DND-41 (cell line): ENCODE measurements around the gene RBM42.

ENCODE experiments used
- ATAC-seq: fragments of 200-7000 bp; cut with Tn5 transposase; 3 replicates; pipeline ENCODE4 v1.9.1; 2021; ENCODE audit warnings: low read depth; ENCODE audit not compliant: insufficient read depth
- DNase-seq: peaks from one replicate; pipeline ENCODE4 v3.0.0-alpha.2; 2020
- H2AFZ ChIP-seq: 2 replicates; pipeline ENCODE4 v1.6.0; 2012; ENCODE audit warnings: low read depth, low read length
- H3K27ac ChIP-seq: 2 replicates; pipeline ENCODE4 v1.5.1; 2012; ENCODE audit warnings: low read length, inconsistent platforms
- H3K27me3 ChIP-seq: fragments of 200-600 bp; sonication (generic); 2 replicates; pipeline ENCODE4 v1.6.0; 2012; ENCODE audit warnings: low read length, mild to moderate bottlenecking, inconsistent platforms; ENCODE audit not compliant: insufficient read depth, poor library complexity
- H3K36me3 ChIP-seq: 2 replicates; pipeline ENCODE4 v1.5.1; 2012; ENCODE audit warnings: low read length, inconsistent platforms; ENCODE audit not compliant: insufficient read depth
- H3K4me1 ChIP-seq: 2 replicates; pipeline ENCODE4 v1.5.1; 2012; ENCODE audit warnings: mild to moderate bottlenecking, low read length; ENCODE audit not compliant: insufficient read depth
- H3K4me2 ChIP-seq: 2 replicates; pipeline ENCODE4 v1.6.0; 2012; ENCODE audit warnings: mild to moderate bottlenecking, moderate library complexity, low read length, inconsistent platforms; ENCODE audit not compliant: insufficient read depth
- H3K4me3 ChIP-seq, 2 experiments: fragments of 200-600 bp in 1 of 2; shearing (Covaris generic) in 1 of 2; 2 replicates each; pipeline ENCODE4 v1.5.1; 2012 to 2016; ENCODE audit warnings: inconsistent platforms in 2 of 2, low read length in 2 of 2, mild to moderate bottlenecking in 2 of 2, low read depth in 1 of 2, moderate library complexity in 1 of 2
- H3K79me2 ChIP-seq: 2 replicates; pipeline ENCODE4 v1.6.0; 2012; ENCODE audit warnings: low read length, inconsistent platforms; ENCODE audit not compliant: insufficient read depth
- H3K9ac ChIP-seq: 2 replicates; pipeline ENCODE4 v1.6.0; 2012; ENCODE audit warnings: low read depth, mild to moderate bottlenecking, inconsistent platforms, low read length, moderate library complexity
- H3K9me3 ChIP-seq: 2 replicates; pipeline ENCODE4 v1.5.1; 2012; ENCODE audit warnings: low read length, moderate library complexity, mild to moderate bottlenecking, inconsistent platforms; ENCODE audit not compliant: insufficient read depth, severe bottlenecking
- H4K20me1 ChIP-seq: 2 replicates; pipeline ENCODE4 v1.6.0; 2012; ENCODE audit warnings: low read length; ENCODE audit not compliant: insufficient read depth
- EZH2 ChIP-seq: IDR thresholded peaks from 3 replicates; pipeline ENCODE4 v1.6.1; 2012; ENCODE audit warnings: borderline replicate concordance, low read depth, mild to moderate bottlenecking, moderate library complexity, low read length, inconsistent platforms; ENCODE audit not compliant: severe bottlenecking
- TF ChIP-seq, protein P1 (sequence below): IDR thresholded peaks from 2 replicates; pipeline ENCODE4 v1.5.1; 2012; ENCODE audit warnings: borderline replicate concordance, low read length, moderate library complexity, mild to moderate bottlenecking; ENCODE audit not compliant: poor library complexity, severe bottlenecking; ENCODE audit errors: extremely low read depth

Gene RBM42

DNA sequence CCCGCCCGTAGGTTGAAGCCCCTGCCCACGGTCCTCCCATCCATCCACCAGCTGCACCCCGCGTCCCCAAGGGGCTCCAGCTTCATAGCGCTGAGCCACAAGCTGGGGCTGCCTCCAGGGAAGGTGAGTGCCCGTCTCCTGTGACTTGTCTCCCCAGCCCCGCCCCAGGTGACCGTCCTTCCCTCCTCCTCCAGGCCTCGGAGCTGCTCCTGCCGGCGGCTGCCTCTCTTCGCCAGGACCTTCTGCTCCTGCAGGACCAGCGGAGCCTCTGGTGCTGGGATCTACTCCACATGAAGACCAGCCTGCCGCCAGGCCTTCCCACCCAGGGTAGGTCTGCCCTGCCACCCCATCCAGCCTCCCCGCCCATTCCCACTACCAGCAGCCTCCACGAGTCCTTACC lies 8.8 kb upstream of the RBM42 start:
- Histone ChIP-seq H4K20me1 (no peaks in the 10 kb centered on the region), H2AFZ (no peak overlapping the region), H3K4me3 (no peak overlapping the region), H3K9me3 (no peaks in the 10 kb centered on the region), H3K4me1 (no peaks in the 10 kb centered on the region), H3K4me2 (no peak overlapping the region), H3K27me3 (no peaks in the 10 kb centered on the region), H3K9ac (no peak overlapping the region), H3K36me3 (peaks cover 43% of the 10 kb centered on the region), H3K27ac (no peak overlapping the region), H3K79me2 (no peaks in the 10 kb centered on the region)
- no peak for DNase-seq
- ATAC-seq, result no peak
- no peak for TF ChIP-seq EZH2
- TF ChIP-seq, protein P1, sequence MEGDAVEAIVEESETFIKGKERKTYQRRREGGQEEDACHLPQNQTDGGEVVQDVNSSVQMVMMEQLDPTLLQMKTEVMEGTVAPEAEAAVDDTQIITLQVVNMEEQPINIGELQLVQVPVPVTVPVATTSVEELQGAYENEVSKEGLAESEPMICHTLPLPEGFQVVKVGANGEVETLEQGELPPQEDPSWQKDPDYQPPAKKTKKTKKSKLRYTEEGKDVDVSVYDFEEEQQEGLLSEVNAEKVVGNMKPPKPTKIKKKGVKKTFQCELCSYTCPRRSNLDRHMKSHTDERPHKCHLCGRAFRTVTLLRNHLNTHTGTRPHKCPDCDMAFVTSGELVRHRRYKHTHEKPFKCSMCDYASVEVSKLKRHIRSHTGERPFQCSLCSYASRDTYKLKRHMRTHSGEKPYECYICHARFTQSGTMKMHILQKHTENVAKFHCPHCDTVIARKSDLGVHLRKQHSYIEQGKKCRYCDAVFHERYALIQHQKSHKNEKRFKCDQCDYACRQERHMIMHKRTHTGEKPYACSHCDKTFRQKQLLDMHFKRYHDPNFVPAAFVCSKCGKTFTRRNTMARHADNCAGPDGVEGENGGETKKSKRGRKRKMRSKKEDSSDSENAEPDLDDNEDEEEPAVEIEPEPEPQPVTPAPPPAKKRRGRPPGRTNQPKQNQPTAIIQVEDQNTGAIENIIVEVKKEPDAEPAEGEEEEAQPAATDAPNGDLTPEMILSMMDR, result no peak

DNA sequence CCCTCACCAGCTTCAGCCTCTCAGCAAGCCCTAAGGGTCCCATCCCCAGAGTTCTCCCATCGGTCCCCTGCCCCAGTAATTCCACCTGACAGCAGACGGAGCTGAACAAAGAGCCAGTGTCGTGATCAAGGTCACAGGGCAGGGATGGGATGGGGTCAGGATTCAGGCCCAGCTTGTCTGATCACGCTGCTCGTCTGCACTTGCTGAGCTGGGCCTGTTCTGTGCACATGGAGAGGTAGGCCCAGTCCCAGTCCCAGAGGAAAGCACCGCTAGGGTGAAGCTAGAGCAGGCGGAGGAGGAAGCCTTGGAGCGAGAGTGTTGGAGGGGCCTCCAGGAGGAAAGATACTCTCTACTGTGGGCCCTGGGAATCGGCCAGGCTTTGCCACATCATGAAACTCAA lies 7.1 kb upstream of the RBM42 start:
- H3K9ac ChIP-seq, result no peak overlapping the region
- no peak overlapping the region for H3K4me3 ChIP-seq
- H3K4me1 ChIP-seq, result no peaks in the 10 kb centered on the region
- no peaks in the 10 kb centered on the region for H3K9me3 ChIP-seq
- no peak overlapping the region for H2AFZ ChIP-seq
- H3K79me2 ChIP-seq, result no peaks in the 10 kb centered on the region
- peaks cover 32% of the 10 kb centered on the region for H3K36me3 ChIP-seq
- ATAC-seq (no peak), DNase-seq (no peak)
- no peak overlapping the region for H3K27ac ChIP-seq
- no peaks in the 10 kb centered on the region for H3K27me3 ChIP-seq
- TF ChIP-seq, protein P1, result no peak
- no peak for TF ChIP-seq EZH2
- no peak overlapping the region for H3K4me2 ChIP-seq
- no peaks in the 10 kb centered on the region for H4K20me1 ChIP-seq

DNA sequence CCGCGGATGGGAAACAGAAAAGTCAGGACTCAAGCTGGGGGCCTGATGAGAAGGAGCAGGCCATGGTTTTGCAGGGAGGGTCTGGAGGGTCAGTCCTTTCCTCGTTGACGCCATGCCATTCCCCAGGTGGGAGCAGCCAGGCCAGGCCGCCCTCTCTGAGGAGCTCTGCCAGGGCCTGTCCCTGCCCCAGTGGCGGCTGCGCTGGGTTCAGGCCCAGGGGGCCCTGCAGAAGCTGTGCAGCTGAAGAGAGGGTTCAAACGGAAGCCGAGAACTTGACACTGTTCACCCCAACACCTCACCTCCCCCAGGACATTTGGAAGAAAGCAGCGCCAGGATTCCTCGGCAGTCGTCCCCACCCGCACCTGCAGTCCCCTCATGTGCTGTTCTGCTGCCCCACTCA lies 6.1 kb upstream of the RBM42 start:
- no peaks in the 10 kb centered on the region for H3K9me3 ChIP-seq
- peaks cover 3% of the 10 kb centered on the region for H3K4me1 ChIP-seq
- H3K27ac ChIP-seq, result no peak overlapping the region
- no peak overlapping the region for H2AFZ ChIP-seq
- no peaks in the 10 kb centered on the region for H3K27me3 ChIP-seq
- H3K4me3 ChIP-seq, result no peak overlapping the region
- no peak overlapping the region for H3K9ac ChIP-seq
- ATAC-seq (no peak), DNase-seq (no peak)
- H3K36me3 ChIP-seq, result peaks cover 23% of the 10 kb centered on the region
- H3K79me2 ChIP-seq, result no peaks in the 10 kb centered on the region
- no peak overlapping the region for H3K4me2 ChIP-seq
- TF ChIP-seq EZH2, result no peak
- TF ChIP-seq, protein P1, result no peak
- H4K20me1 ChIP-seq, result no peaks in the 10 kb centered on the region

DNA sequence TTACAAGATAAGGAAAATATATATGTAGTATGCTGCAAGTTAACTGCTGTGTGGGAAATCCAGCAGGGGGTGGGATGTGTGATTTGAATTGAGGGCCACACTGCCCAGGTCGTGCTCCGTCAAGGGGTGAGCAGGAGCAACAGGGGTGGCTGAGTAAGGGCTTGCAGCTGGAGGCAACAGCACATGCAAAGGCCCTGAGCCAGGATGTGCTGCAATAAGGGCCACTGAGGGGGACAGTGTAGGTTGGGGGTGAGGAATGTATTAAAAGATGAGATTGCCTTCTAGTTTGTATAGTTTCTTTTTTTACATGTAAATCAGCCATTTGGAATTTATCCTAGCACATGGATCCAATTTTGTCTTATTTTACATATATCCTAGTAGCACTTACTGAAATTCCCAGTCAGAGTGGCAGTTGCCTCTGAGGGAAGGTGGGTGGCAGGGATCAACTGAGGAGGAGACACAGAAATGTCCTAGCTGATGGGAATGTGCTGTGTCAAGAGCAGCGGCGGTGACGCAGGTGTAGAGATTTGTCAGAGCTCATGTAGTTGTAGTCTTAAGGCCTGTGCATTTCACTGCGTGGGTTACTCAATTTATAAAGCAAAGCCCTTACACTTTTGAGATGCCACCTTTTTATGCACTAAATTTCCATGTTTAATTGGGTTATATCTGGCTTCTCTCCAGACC lies 5.4 kb upstream of the RBM42 start:
- peaks cover 9% of the 10 kb centered on the region for H3K4me1 ChIP-seq
- H4K20me1 ChIP-seq, result no peaks in the 10 kb centered on the region
- H2AFZ ChIP-seq, result no peak overlapping the region
- DNase-seq, result no peak
- no peak overlapping the region for H3K27ac ChIP-seq
- no peak overlapping the region for H3K9ac ChIP-seq
- H3K27me3 ChIP-seq, result no peaks in the 10 kb centered on the region
- H3K9me3 ChIP-seq, result no peaks in the 10 kb centered on the region
- H3K36me3 ChIP-seq, result peaks cover 16% of the 10 kb centered on the region
- TF ChIP-seq EZH2, result no peak
- TF ChIP-seq, protein P1, result no peak
- no peak overlapping the region for H3K4me2 ChIP-seq
- ATAC-seq, result no peak
- H3K4me3 ChIP-seq, result no peak overlapping the region
- no peaks in the 10 kb centered on the region for H3K79me2 ChIP-seq
